Measurements from ENCODE around the gene CDC23. TPM values are rescaled to one million over a fixed set of nuclear protein-coding genes. Genes with fewer than 3 reads are reported as not detected.

Gene CDC23
- total and polyA plus RNA-seq, 10 of the 15 experiments (the other 5 are each of a cell fraction or from before 2014, with no cell fraction given) = 37.1 to 66.1 (median 48.6) TPM

- CTCF ChIA-PET = no interaction called here
- Histone ChIP-seq H3K4me1 (ENCODE audit: control insufficient read depth, insufficient read depth, low read length) (no peaks in the 10 kb centered on the region), H3K4me2 (ENCODE audit: control insufficient read depth, insufficient read depth) (no peak overlapping the region), H4K20me1 (ENCODE audit: control insufficient read depth, insufficient read depth) (no peaks in the 10 kb centered on the region), H3K9ac (ENCODE audit: control insufficient read depth, insufficient read depth, low read length) (no peak overlapping the region), H3K36me3 (ENCODE audit: control insufficient read depth in 2 of 2, insufficient read depth in 2 of 2, low read length in 1 of 2) (no peaks in the 10 kb centered on the region), H3K27ac (ENCODE audit: control insufficient read depth, insufficient read depth) (no peak overlapping the region), H3K9me3 (replicated peaks; ENCODE audit: control insufficient read depth, insufficient read depth, low read length) (peaks cover 3% of the 10 kb centered on the region; the same call in 1 of the 3 replicates), H3K4me3 (no peak overlapping the region), H2AFZ (ENCODE audit: control insufficient read depth, low read depth, low read length) (no peak overlapping the region), H3K27me3 (replicated peaks in 1 of 2; ENCODE audit: control insufficient read depth in 2 of 2, insufficient read depth in 2 of 2, low read length in 1 of 2) (no peaks in the 10 kb centered on the region), H3K79me2 (ENCODE audit: control insufficient read depth, insufficient read depth, low read length) (no peaks in the 10 kb centered on the region)
- RAD21 ChIA-PET (ENCODE audit: unreplicated experiment) = no interaction called here
- DNase-seq (ENCODE audit: low read depth, low spot score) (no peak), ATAC-seq (no peak), FAIRE-seq (no peak)
- in situ Hi-C loops (cut with MboI) (no loop called here), intact Hi-C loops (cut with micrococcal nuclease; ENCODE audit: unreplicated experiment) (no loop called here)
- SMC1A ChIA-PET (ENCODE audit: uncharacterized antibody, unreplicated experiment) = no interaction called here
- TF ChIP-seq IRF5 (IDR thresholded peaks at IDR 0.05; ENCODE audit: borderline replicate concordance) = no peak
- TF ChIP-seq JUNB (IDR thresholded peaks at IDR 0.05) = no peak
- no peak for TF ChIP-seq BCLAF1 (IDR thresholded peaks at IDR 0.05)
- no peak for TF ChIP-seq ZZZ3 (IDR thresholded peaks at IDR 0.05; ENCODE audit: control insufficient read depth, insufficient read length, low read depth)
- TF ChIP-seq MXI1 (IDR thresholded peaks at IDR 0.05; ENCODE audit: low read depth, low read length) = no peak
- TF ChIP-seq SRF (IDR thresholded peaks at IDR 0.05; ENCODE audit: low read depth in 2 of 2, low read length in 2 of 2) = no peak
- TF ChIP-seq, protein P1, sequence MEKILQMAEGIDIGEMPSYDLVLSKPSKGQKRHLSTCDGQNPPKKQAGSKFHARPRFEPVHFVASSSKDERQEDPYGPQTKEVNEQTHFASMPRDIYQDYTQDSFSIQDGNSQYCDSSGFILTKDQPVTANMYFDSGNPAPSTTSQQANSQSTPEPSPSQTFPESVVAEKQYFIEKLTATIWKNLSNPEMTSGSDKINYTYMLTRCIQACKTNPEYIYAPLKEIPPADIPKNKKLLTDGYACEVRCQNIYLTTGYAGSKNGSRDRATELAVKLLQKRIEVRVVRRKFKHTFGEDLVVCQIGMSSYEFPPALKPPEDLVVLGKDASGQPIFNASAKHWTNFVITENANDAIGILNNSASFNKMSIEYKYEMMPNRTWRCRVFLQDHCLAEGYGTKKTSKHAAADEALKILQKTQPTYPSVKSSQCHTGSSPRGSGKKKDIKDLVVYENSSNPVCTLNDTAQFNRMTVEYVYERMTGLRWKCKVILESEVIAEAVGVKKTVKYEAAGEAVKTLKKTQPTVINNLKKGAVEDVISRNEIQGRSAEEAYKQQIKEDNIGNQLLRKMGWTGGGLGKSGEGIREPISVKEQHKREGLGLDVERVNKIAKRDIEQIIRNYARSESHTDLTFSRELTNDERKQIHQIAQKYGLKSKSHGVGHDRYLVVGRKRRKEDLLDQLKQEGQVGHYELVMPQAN (conservative IDR thresholded peaks at IDR 0.05) = no peak
- no peak for TF ChIP-seq ZNF274 (IDR thresholded peaks at IDR 0.05; ENCODE audit: insufficient read depth, insufficient read length)
- no peak for TF ChIP-seq BCL11A (IDR thresholded peaks at IDR 0.05; ENCODE audit: low read depth, low read length)
- TF ChIP-seq ZNF207 (IDR thresholded peaks at IDR 0.05; ENCODE audit: borderline replicate concordance) = no peak
- no peak for TF ChIP-seq ZBTB11 (CRISPR knock-in tag; IDR thresholded peaks at IDR 0.05)
- TF ChIP-seq CREB1 (IDR thresholded peaks at IDR 0.05; ENCODE audit: low read depth) = no peak
- TF ChIP-seq RBBP5 (conservative IDR thresholded peaks at IDR 0.05) = no peak
- no peak for TF ChIP-seq CHD1 (IDR thresholded peaks at IDR 0.05; ENCODE audit: low read depth, low read length)
- no peak for TF ChIP-seq POLR2A (IDR thresholded peaks at IDR 0.05; ENCODE audit: low read depth, low read length)
- TF ChIP-seq NR2C1 (IDR thresholded peaks at IDR 0.05) = no peak
- POLR2A ChIA-PET = no interaction called here
- BruUV-seq (replicated peaks) = no TSS peak
Observed at GRCh38 chr5:138230261-138230660, 17.1 kb upstream of the CDC23 start.
